ENCODE measurements around the gene ARSG. TPM values are rescaled to one million over a fixed set of nuclear protein-coding genes. Genes with fewer than 3 reads are reported as not detected.

ARSG gene
- total RNA-seq, 2 experiments from 2014 or later = 9.1 to 10.7 TPM

GRCh38 chr17:68385490-68386215 is 94.4 kb downstream of the ARSG start:
- POLR2A ChIA-PET = no interaction called here

GRCh38 chr17:68387435-68388218 is 96.3 kb downstream of the ARSG start:
- DNase-seq = no peak
- H3K27me3 Mint-ChIP-seq (ENCODE audit: low read depth) = no peaks in the 10 kb centered on the region
- no peak for ATAC-seq
- CTCF ChIA-PET = interaction anchor here (0.7 to 1.9 kb wide), 3 partner anchors 8 to 35 kb away, joined by 3 to 8 read pairs (median 3); no protein-coding TSS in a partner anchor
- POLR2A ChIA-PET = no interaction called here
- H3K4me3 Mint-ChIP-seq = no peak overlapping the region
- H3K36me3 Mint-ChIP-seq (ENCODE audit: low read depth) = no peaks in the 10 kb centered on the region
- H3K4me1 Mint-ChIP-seq (ENCODE audit: low read depth) = peaks cover 31% of the 10 kb centered on the region
- no peak overlapping the region for H3K27ac Mint-ChIP-seq
- H3K9me3 Mint-ChIP-seq (ENCODE audit: insufficient read depth) = no peaks in the 10 kb centered on the region

More at GRCh38 chr17:68385490-68386215, 94.4 kb downstream of the ARSG start:
- ATAC-seq (no peak), DNase-seq (no peak)
- CTCF ChIA-PET = interaction anchor here (1.1 to 4.6 kb wide), 2 partner anchors 12 to 13 kb away, joined by 3 to 20 read pairs; no protein-coding TSS in a partner anchor
- no peak overlapping the region for H3K4me3 Mint-ChIP-seq
- H3K9me3 Mint-ChIP-seq (ENCODE audit: insufficient read depth) = no peaks in the 10 kb centered on the region
- H3K4me1 Mint-ChIP-seq (ENCODE audit: low read depth) = peaks cover 39% of the 10 kb centered on the region
- H3K27me3 Mint-ChIP-seq (ENCODE audit: low read depth) = no peaks in the 10 kb centered on the region
- H3K27ac Mint-ChIP-seq = no peak overlapping the region
- H3K36me3 Mint-ChIP-seq (ENCODE audit: low read depth) = no peaks in the 10 kb centered on the region

- Mint-ChIP-seq H3K4me1 (ENCODE audit: low read depth) (peaks cover 17% of the 10 kb centered on the region), H3K27ac (no peak overlapping the region), H3K27me3 (ENCODE audit: low read depth) (no peaks in the 10 kb centered on the region), H3K36me3 (ENCODE audit: low read depth) (no peaks in the 10 kb centered on the region), H3K4me3 (no peak overlapping the region), H3K9me3 (ENCODE audit: insufficient read depth) (no peaks in the 10 kb centered on the region)
- no peak for DNase-seq
- CTCF ChIA-PET = interaction anchor here (1.5 kb wide), 1 partner anchor 36 kb away, joined by 3 read pairs; no protein-coding TSS in a partner anchor
- POLR2A ChIA-PET = no interaction called here
- ATAC-seq = no peak
Observed at GRCh38 chr17:68389041-68389440, 97.7 kb downstream of the ARSG start.

DNA sequence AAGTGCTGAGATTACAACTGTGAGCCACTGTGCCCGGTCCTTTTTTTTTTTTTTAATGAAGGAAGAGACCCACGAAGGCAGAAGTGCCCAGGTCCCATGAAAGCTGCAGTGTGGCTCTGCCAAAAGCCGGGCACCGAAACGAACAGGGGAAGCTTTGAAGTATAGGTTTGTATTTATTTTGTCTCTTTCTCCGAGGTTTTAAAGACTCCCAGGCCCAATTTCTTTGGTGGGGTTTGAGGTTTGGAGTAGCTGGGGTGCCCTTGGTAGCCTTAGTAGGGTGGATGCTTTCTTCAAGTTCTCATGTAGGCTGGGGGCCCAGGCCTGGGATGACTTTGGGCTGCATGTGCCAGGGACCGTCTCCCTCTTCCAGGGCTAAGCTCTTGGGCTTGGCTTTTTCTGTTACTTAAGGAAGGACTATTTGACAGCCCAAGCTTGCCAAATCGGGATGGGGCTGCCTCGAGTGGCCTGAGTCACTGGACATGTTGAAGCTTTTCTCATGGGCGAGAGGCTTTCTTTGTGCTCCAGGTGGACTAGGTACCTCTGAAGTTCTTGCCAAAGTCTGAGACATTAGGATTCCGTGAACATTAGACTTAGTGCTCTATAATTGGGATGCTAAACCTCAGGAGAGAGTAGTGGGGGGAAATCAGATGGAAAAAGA is 99.7 kb downstream of the ARSG start:
- no peak overlapping the region for H3K4me3 Mint-ChIP-seq
- DNase-seq = no peak
- peaks cover 7% of the 10 kb centered on the region for H3K36me3 Mint-ChIP-seq (ENCODE audit: low read depth)
- ChIA-PET POLR2A (interaction anchor here (1.0 kb wide), 1 partner anchor 100 kb away, joined by 3 read pairs; the partner anchor contains the start of genes ARSG and SLC16A6), CTCF (interaction anchor here (1.0 to 1.5 kb wide), 3 partner anchors 8 to 46 kb away, joined by 3 to 4 read pairs (median 3); no protein-coding TSS in a partner anchor)
- no peak for ATAC-seq
- peaks cover 6% of the 10 kb centered on the region for H3K9me3 Mint-ChIP-seq (ENCODE audit: insufficient read depth)
- H3K27me3 Mint-ChIP-seq (ENCODE audit: low read depth) = no peaks in the 10 kb centered on the region
- H3K27ac Mint-ChIP-seq = no peak overlapping the region
- peaks cover 5% of the 10 kb centered on the region for H3K4me1 Mint-ChIP-seq (ENCODE audit: low read depth)

GRCh38 chr17:68391561-68392268 is 100.4 kb downstream of the ARSG start:
- H3K4me1 Mint-ChIP-seq (ENCODE audit: low read depth) = peaks cover 11% of the 10 kb centered on the region
- H3K27ac Mint-ChIP-seq = no peak overlapping the region
- DNase-seq (no peak), ATAC-seq (no peak)
- ChIA-PET CTCF (interaction anchor here (1.0 to 1.5 kb wide), 3 partner anchors 8 to 45 kb away, joined by 3 to 4 read pairs (median 3); no protein-coding TSS in a partner anchor), POLR2A (interaction anchor here (1.0 kb wide), 1 partner anchor 101 kb away, joined by 3 read pairs; the partner anchor contains the start of genes ARSG and SLC16A6)
- no peaks in the 10 kb centered on the region for H3K27me3 Mint-ChIP-seq (ENCODE audit: low read depth)
- peaks cover 13% of the 10 kb centered on the region for H3K36me3 Mint-ChIP-seq (ENCODE audit: low read depth)
- no peak overlapping the region for H3K4me3 Mint-ChIP-seq
- peaks cover 6% of the 10 kb centered on the region for H3K9me3 Mint-ChIP-seq (ENCODE audit: insufficient read depth)

DNA sequence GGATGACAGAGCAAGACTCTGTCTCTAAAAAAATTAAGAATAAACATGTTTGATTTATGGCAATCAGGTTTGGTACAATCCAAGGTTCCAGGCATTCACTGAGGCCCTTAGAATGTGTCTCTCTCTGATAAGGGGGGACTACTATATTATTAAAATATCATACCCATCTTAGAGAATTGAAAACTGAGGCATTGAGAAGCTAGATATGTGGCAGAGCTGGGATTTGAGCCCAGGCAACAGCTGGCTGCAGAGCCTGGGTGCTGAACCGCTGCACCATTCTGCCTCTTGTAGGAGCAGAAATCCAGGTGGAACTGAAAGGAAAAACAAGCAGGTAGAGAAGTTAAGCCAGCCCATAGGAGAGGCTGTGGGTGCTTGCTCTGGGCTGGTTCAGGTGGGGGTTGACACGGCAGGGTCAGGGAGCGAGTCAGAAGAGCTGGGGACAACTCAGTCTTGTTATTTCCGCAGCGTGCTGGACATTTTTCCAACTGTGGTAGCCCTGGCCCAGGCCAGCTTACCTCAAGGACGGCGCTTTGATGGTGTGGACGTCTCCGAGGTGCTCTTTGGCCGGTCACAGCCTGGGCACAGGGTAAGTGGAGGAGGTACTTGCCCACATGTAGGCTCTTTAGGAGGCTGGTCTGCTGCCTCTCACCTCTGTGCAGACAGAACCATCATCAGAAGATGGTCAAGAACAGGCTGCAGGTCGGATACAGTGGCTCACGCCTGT is 103.5 kb downstream of the ARSG start:
- Mint-ChIP-seq H3K9me3 (ENCODE audit: insufficient read depth) (peaks cover 6% of the 10 kb centered on the region), H3K27ac (no peak overlapping the region), H3K4me3 (no peak overlapping the region), H3K4me1 (ENCODE audit: low read depth) (peaks cover 30% of the 10 kb centered on the region), H3K27me3 (ENCODE audit: low read depth) (no peaks in the 10 kb centered on the region), H3K36me3 (ENCODE audit: low read depth) (peaks cover 16% of the 10 kb centered on the region)
- CTCF ChIA-PET = interaction anchor here (0.9 to 1.6 kb wide), 4 partner anchors 21 to 132 kb away, joined by 3 to 4 read pairs (median 4); partner anchors contain the start of gene ARSG
- POLR2A ChIA-PET = no interaction called here
- no peak for DNase-seq
- ATAC-seq = no peak

GRCh38 chr17:68396226-68397107 is 105.2 kb downstream of the ARSG start:
- Mint-ChIP-seq H3K9me3 (ENCODE audit: insufficient read depth) (peaks cover 6% of the 10 kb centered on the region), H3K4me1 (ENCODE audit: low read depth) (peaks cover 39% of the 10 kb centered on the region), H3K27me3 (ENCODE audit: low read depth) (no peaks in the 10 kb centered on the region), H3K27ac (peak overlapping the region; percentile 60), H3K4me3 (no peak overlapping the region), H3K36me3 (ENCODE audit: low read depth) (peaks cover 16% of the 10 kb centered on the region)
- ATAC-seq (peak; percentile 6), DNase-seq (no peak)
- POLR2A ChIA-PET = interaction anchor here (1.0 kb wide), 1 partner anchor 105 kb away, joined by 3 read pairs; the partner anchor contains the start of genes ARSG and SLC16A6
- CTCF ChIA-PET = interaction anchor here (1.0 to 2.8 kb wide), 7 partner anchors 9 to 134 kb away, joined by 3 to 11 read pairs (median 3); partner anchors contain the start of gene ARSG

DNA sequence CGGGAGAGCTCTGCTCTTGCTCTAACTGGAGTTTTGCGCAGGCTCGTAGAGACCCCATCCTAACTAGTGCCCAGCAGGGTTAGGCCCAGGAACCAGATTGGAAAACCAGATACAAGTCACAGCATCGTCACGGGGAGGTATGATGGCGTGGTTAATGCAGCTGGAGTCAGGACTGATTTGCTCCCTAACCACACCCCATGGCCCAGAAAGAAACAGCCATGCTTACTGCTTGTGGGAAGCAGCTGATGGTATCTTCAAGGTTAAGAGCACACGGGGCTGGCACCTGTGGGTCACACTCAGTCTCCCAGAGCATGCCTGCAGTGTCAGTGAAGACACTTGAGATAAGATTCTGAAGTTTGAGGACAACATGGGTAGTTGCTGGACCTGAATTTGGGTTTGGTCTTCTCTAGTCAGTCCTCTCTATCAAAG is 105.8 kb downstream of the ARSG start:
- Mint-ChIP-seq H3K27ac (peak overlapping the region; percentile 60), H3K4me1 (ENCODE audit: low read depth) (peaks cover 39% of the 10 kb centered on the region), H3K36me3 (ENCODE audit: low read depth) (peaks cover 16% of the 10 kb centered on the region), H3K9me3 (ENCODE audit: insufficient read depth) (peaks cover 6% of the 10 kb centered on the region), H3K4me3 (no peak overlapping the region), H3K27me3 (ENCODE audit: low read depth) (no peaks in the 10 kb centered on the region)
- ChIA-PET CTCF (interaction anchor here (1.0 to 2.8 kb wide), 5 partner anchors 9 to 106 kb away, joined by 3 to 35 read pairs (median 7); partner anchors contain the start of gene ARSG), POLR2A (interaction anchor here (1.0 to 1.2 kb wide), 2 partner anchors 106 to 108 kb away, joined by 3 to 4 read pairs; partner anchors contain the start of genes ARSG and SLC16A6)
- ATAC-seq (peak; percentile 20), DNase-seq (no peak)

DNA sequence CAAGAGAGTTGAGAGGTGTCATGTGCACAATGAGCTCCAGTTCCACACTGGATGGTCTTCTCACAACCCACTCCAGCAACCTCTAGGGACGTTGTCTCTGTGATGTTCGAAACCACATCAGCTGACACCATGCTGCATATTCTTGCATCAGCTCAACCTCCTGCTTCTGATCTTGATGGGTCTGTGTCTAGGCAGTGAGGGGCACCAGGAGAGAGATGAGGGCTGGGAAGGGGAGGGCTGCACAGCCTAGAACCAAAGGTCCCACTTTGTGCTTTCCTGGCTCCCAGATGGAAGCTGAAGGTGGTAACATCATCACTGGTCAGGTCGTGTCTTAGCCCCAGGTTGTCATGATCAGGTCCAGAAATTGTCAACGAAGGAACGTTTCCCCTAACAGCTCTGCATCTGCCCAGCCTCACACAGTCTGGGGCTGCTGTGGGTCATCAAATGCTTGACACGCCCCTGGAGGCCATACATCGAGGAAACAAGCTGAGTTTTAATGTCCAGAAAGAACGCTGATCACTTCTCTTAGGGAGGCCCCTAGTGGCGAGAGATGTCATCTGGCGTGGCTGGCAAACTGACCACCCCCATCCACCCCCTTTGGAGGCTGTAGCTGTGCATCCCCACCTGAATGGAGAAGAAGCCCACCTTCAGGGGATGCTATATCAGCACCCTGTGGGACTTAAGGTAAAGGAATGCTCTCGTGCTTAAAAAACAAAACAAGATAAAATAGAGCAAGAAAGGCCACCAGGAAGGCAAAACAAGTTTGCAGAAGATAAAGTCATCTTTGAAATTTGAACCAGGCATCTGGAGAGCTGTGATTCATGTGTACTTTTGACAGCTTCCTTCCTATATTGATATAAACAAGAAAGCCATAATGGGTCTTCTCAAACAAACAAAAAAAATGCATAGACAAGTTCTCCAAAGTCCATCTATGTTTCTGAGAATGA is 107.7 kb downstream of the ARSG start:
- peak; percentile 64 for DNase-seq
- Mint-ChIP-seq H3K4me3 (peak overlapping the region; percentile 43), H3K27ac (peak overlapping the region; percentile 96), H3K4me1 (ENCODE audit: low read depth) (peaks cover 39% of the 10 kb centered on the region), H3K9me3 (ENCODE audit: insufficient read depth) (peaks cover 6% of the 10 kb centered on the region), H3K27me3 (ENCODE audit: low read depth) (no peaks in the 10 kb centered on the region), H3K36me3 (ENCODE audit: low read depth) (peaks cover 19% of the 10 kb centered on the region)
- peak; percentile 65 for ATAC-seq
- ChIA-PET CTCF (interaction anchor here (0.6 to 3.3 kb wide), 45 partner anchors 8 to 226 kb away, joined by 3 to 40 read pairs (median 5); partner anchors contain the start of genes ARSG and WIPI1), POLR2A (interaction anchor here (0.7 to 1.6 kb wide), 5 partner anchors 54 to 192 kb away, joined by 3 to 25 read pairs (median 3); partner anchors contain the start of genes ARSG and SLC16A6)

All from activated CD8-positive, alpha-beta T cell treated with anti-CD3 and anti-CD28 coated beads, Interleukin-2, amount 10 ng/mL, durations not matched to agents 7 days and 5 days (primary cell).